ENCODE measurements around the gene ACSS1. TPM values are rescaled to one million over a fixed set of nuclear protein-coding genes. Genes with fewer than 3 reads are reported as not detected.

ACSS1 gene
- total RNA-seq, 4 donors from 2014 or later = 33.7 to 42.3 (median 38.4) TPM

GRCh38 chr20:24980291-24981053, 77.5 kb downstream of the ACSS1 start:
- intact Hi-C loops (cut with DNase I; ENCODE audit: low total_unique reads) = no loop called here
- peak in 1 of 2 donors; percentile 50 for DNase-seq (ENCODE audit: low spot score in 2 of 2)
- 93 to 94% methylated on average over 34 of the region's 34 CpGs for WGBS, 2 donors
- TF ChIP-seq CTCF (IDR thresholded peaks at IDR 0.05) (no peak), POLR2A (IDR thresholded peaks at IDR 0.05) (no peak)
- H3K4me3 ChIP-seq (ENCODE audit: low read depth, poor library complexity, severe bottlenecking) = no peak overlapping the region

- DNase-seq (ENCODE audit: low spot score in 2 of 2) = peak in 1 of 2 donors; percentile 64
These were observed 78.6 kb downstream of the ACSS1 start for GRCh38 chr20:24979036-24979960.

GRCh38 chr20:24978513-24978912, 79.4 kb downstream of the ACSS1 start:
- no peak overlapping the region for H3K4me3 ChIP-seq (ENCODE audit: low read depth, poor library complexity, severe bottlenecking)
- WGBS, 2 donors = 73 to 81% methylated on average over 8 of the region's 8 CpGs
- intact Hi-C loops (cut with DNase I; ENCODE audit: low total_unique reads) = no loop called here
- TF ChIP-seq POLR2A (IDR thresholded peaks at IDR 0.05) = no peak
- TF ChIP-seq CTCF (IDR thresholded peaks at IDR 0.05) = no peak
- DNase-seq (ENCODE audit: low spot score in 2 of 2) = peak in 1 of 2 donors; percentile 60

More at GRCh38 chr20:24979036-24979960, 78.6 kb downstream of the ACSS1 start:
- H3K4me3 ChIP-seq (ENCODE audit: low read depth, poor library complexity, severe bottlenecking) = no peak overlapping the region
- WGBS, 2 donors = 94% methylated on average over 15 of the region's 15 CpGs
- intact Hi-C loops (cut with DNase I; ENCODE audit: low total_unique reads) = no loop called here
- TF ChIP-seq POLR2A (IDR thresholded peaks at IDR 0.05) (no peak), CTCF (IDR thresholded peaks at IDR 0.05) (no peak)

- intact Hi-C loops (cut with DNase I; ENCODE audit: low total_unique reads) = no loop called here
- peak in 1 of 2 donors; percentile 25 for DNase-seq (ENCODE audit: low spot score in 2 of 2)
- TF ChIP-seq POLR2A (IDR thresholded peaks at IDR 0.05) = no peak
- TF ChIP-seq CTCF (IDR thresholded peaks at IDR 0.05) = no peak
- WGBS, 2 donors = 86 to 93% methylated on average over 3 of the region's 3 CpGs
- H3K4me3 ChIP-seq (ENCODE audit: low read depth, poor library complexity, severe bottlenecking) = no peak overlapping the region
These were observed 80.1 kb downstream of the ACSS1 start for GRCh38 chr20:24977797-24978196.

- TF ChIP-seq CTCF (IDR thresholded peaks at IDR 0.05) = no peak
- TF ChIP-seq POLR2A (IDR thresholded peaks at IDR 0.05) = no peak
- H3K4me3 ChIP-seq (ENCODE audit: low read depth, poor library complexity, severe bottlenecking) = no peak overlapping the region
- DNase-seq (ENCODE audit: low spot score in 2 of 2) = peak in 1 of 2 donors; percentile 42
- WGBS, 2 donors = 92 to 100% methylated on average over 1 of the region's 1 CpG
- intact Hi-C loops (cut with DNase I; ENCODE audit: low total_unique reads) = no loop called here
These were observed 80.6 kb downstream of the ACSS1 start for GRCh38 chr20:24977336-24977735.
